ENCODE data around the gene DOK5.

DOK5 gene

DNA sequence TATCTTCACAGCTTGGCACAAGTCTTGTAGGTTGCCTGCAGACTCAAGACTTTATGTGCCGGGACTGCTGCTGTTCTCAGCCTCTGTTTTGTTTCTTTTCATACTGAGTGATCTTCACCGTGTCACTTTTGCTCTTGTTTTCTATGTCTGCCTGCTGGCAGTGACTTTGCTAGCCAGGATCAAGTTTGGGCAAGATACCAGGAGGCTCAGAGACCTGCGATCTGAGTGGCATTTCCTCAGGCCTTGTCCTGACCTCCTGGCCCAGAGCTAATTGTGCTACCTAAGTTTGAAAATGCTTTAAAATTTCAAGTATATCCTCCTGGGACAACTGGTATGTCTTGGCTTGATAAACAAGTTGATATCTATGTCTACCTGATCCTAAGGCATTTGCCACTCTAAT, 57.2 kb downstream of the DOK5 start:
- in situ Hi-C loops (cut with HindIII; ENCODE audit: low pct_ligation_motif_present, low sequenced_read_pairs): no loop called here
- no peak for DNase-seq
- Histone ChIP-seq H3K27ac (no peak overlapping the region), H3K27me3 (replicated peaks) (no peaks in the 10 kb centered on the region), H3K4me3 (ENCODE audit: low read depth, low read length) (no peak overlapping the region), H3K36me3 (replicated peaks) (no peaks in the 10 kb centered on the region)
- TF ChIP-seq, protein P1, sequence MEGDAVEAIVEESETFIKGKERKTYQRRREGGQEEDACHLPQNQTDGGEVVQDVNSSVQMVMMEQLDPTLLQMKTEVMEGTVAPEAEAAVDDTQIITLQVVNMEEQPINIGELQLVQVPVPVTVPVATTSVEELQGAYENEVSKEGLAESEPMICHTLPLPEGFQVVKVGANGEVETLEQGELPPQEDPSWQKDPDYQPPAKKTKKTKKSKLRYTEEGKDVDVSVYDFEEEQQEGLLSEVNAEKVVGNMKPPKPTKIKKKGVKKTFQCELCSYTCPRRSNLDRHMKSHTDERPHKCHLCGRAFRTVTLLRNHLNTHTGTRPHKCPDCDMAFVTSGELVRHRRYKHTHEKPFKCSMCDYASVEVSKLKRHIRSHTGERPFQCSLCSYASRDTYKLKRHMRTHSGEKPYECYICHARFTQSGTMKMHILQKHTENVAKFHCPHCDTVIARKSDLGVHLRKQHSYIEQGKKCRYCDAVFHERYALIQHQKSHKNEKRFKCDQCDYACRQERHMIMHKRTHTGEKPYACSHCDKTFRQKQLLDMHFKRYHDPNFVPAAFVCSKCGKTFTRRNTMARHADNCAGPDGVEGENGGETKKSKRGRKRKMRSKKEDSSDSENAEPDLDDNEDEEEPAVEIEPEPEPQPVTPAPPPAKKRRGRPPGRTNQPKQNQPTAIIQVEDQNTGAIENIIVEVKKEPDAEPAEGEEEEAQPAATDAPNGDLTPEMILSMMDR (IDR thresholded peaks at IDR 0.05; ENCODE audit: low read depth, low read length, missing control alignments): no peak

DNA sequence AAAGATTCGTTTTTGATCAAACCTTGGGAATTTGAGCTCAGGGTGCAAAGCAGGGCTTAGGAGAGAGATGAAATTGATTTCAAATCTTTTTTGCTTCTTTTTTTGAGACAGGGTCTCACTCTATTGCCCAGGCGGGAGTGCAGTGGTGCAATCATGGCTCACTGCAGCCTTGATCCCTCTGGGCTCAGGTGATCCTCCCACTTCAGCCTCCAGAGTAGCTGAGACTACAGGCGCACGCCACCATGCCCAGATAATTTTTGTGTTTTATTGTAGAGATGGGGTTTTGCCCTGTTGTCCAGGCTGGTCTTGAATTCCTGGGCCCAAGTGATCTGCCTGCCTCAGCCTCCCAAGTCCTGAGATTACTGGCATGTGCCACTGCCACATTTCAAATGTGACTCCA, 58.7 kb downstream of the DOK5 start:
- Histone ChIP-seq H3K4me3 (ENCODE audit: low read depth, low read length) (no peak overlapping the region), H3K27me3 (replicated peaks) (no peaks in the 10 kb centered on the region), H3K27ac (no peak overlapping the region), H3K36me3 (replicated peaks) (no peaks in the 10 kb centered on the region)
- DNase-seq: no peak
- in situ Hi-C loops (cut with HindIII; ENCODE audit: low pct_ligation_motif_present, low sequenced_read_pairs): no loop called here
- TF ChIP-seq, protein P1 (IDR thresholded peaks at IDR 0.05; ENCODE audit: low read depth, low read length, missing control alignments): no peak

DNA sequence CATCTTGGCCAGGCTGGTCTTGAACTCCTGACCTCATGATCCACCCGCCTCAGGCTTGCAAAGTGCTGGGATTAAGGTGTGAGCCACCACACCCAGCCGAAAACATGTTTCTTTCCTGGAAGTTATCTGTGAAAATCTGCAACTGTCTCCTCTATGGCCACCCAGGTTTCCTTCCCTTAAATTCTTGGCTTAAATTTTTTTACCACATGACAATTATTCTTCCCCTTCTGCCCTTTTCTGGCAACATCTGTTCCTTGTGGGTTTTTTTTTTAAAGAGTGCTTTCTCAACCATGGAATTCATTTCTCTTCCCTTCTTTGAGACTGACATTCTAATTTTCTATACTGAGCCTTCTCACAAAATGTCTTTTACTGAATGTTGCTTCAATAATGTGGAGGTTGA, 59.6 kb downstream of the DOK5 start:
- in situ Hi-C loops (cut with HindIII; ENCODE audit: low pct_ligation_motif_present, low sequenced_read_pairs): no loop called here
- TF ChIP-seq, protein P1 (IDR thresholded peaks at IDR 0.05; ENCODE audit: low read depth, low read length, missing control alignments): no peak
- Histone ChIP-seq H3K27ac (no peak overlapping the region), H3K36me3 (replicated peaks) (no peaks in the 10 kb centered on the region), H3K4me3 (ENCODE audit: low read depth, low read length) (no peak overlapping the region), H3K27me3 (replicated peaks) (no peaks in the 10 kb centered on the region)
- no peak for DNase-seq

DNA sequence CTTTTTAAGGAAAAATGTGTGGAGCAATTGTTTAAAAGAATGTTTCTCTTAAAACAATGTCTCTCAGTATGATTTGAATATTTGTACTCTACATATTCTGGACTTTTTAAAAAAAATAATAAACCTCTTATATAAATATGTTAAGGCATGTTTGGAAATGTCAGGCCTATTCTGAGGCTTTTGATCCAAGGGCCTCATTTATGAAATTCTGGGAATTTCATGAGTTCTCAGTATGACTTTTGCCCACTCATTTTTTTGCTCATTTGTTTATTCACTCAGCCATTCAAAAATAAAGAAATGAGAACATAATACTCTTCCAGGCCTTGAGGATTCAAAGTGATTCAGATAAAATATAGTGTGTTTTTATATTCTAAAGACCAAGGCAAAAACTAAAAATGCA, 60.4 kb downstream of the DOK5 start:
- no peaks in the 10 kb centered on the region for H3K27me3 ChIP-seq (replicated peaks)
- no peak overlapping the region for H3K27ac ChIP-seq
- H3K36me3 ChIP-seq (replicated peaks): no peaks in the 10 kb centered on the region
- no peak for DNase-seq
- H3K4me3 ChIP-seq (ENCODE audit: low read depth, low read length): no peak overlapping the region
- TF ChIP-seq, protein P1 (IDR thresholded peaks at IDR 0.05; ENCODE audit: low read depth, low read length, missing control alignments): no peak
- in situ Hi-C loops (cut with HindIII; ENCODE audit: low pct_ligation_motif_present, low sequenced_read_pairs): no loop called here

DNA sequence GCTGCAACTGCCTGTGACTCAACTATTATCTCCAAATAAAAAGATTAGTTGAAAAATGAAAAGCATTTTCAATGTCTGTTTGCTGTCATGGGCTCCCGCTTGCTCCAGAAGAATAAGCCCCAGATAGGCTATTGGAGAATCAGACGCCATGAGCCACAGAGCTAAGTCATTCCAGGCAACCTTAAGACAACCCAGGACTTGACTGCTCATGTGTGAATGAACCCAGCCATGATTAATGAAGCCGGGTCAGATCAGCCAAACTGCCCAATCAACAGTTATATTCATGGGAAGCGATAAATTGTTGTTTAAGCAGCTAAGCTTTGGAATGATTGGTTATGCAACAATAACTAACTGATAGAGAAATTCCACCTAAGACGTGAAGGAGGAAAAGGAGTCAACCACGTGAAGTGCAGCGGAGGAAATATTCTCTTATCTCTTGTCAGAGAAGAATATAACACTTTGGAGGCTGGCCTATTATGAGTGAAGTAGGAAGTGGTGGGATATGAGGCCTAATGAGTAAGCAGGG, 64.2 kb downstream of the DOK5 start:
- in situ Hi-C loops (cut with HindIII; ENCODE audit: low pct_ligation_motif_present, low sequenced_read_pairs): no loop called here
- no peaks in the 10 kb centered on the region for H3K36me3 ChIP-seq (replicated peaks)
- no peak overlapping the region for H3K4me3 ChIP-seq (ENCODE audit: low read depth, low read length)
- H3K27me3 ChIP-seq (replicated peaks): no peaks in the 10 kb centered on the region
- no peak for DNase-seq
- H3K27ac ChIP-seq: no peak overlapping the region
- TF ChIP-seq, protein P1 (IDR thresholded peaks at IDR 0.05; ENCODE audit: low read depth, low read length, missing control alignments): no peak

DNA sequence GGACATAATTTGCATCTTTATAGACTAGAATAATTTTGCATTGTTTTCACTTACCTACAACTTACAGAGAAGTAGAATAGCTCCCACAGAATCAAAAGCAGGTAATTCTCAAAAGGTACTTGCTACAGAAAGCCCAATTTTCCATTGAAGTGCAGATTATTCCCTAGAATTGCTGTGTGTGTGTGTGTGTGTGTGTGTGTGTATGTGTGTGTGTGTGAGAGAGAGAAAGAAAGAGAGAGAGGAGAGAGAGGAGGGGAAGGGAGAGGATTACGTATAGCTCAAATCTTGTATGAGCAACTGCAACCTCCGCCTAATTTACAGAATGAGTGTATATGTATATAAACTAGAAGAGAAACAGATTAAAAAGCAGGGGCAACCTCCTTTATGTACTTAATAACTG, 68.0 kb downstream of the DOK5 start:
- Histone ChIP-seq H3K4me3 (ENCODE audit: low read depth, low read length) (no peak overlapping the region), H3K36me3 (replicated peaks) (no peaks in the 10 kb centered on the region), H3K27me3 (replicated peaks) (no peaks in the 10 kb centered on the region), H3K27ac (no peak overlapping the region)
- no peak for DNase-seq
- TF ChIP-seq, protein P1 (IDR thresholded peaks at IDR 0.05; ENCODE audit: low read depth, low read length, missing control alignments): no peak
- in situ Hi-C loops (cut with HindIII; ENCODE audit: low pct_ligation_motif_present, low sequenced_read_pairs): no loop called here

All from brain microvascular endothelial cell (primary cell).